K562 (cell line): ENCODE results near the gene SLC25A10. TPM values are rescaled to one million over a fixed set of nuclear protein-coding genes. Genes with fewer than 3 reads are reported as not detected.

Experiments
- ATF6 ChIP-seq: sonication (generic); formaldehyde crosslinking; IDR thresholded peaks from 2 replicates; pipeline ENCODE4 v1.4.0; 2020; ENCODE audit warnings: mild to moderate bottlenecking, missing genetic modification reagents
- ATF7 ChIP-seq: fragments of 450-650 bp; IDR thresholded peaks from 2 replicates; pipeline ENCODE4 v1.7.1; 2014; ENCODE audit warnings: mild to moderate bottlenecking, moderate library complexity
- CREM ChIP-seq: IDR thresholded peaks from 2 replicates; pipeline ENCODE4 v1.6.1; 2014; ENCODE audit warnings: antibody characterized with exemption, low read depth
- CTCF ChIP-seq, 3 experiments: IDR thresholded peaks in 2 of 3; conservative IDR thresholded peaks in 1 of 3; 2 replicates each; pipeline ENCODE4 v1.5.1; 2011 to 2012; ENCODE audit warnings: low read length in 3 of 3, mild to moderate bottlenecking in 3 of 3, control low read depth in 2 of 3, improper control_type of control experiment in 1 of 3, inconsistent platforms in 1 of 3, low read depth in 1 of 3, mixed read lengths in 1 of 3, moderate library complexity in 1 of 3; ENCODE audit not compliant: insufficient read depth in 2 of 3
- CXXC5 ChIP-seq: fragments of 250-450 bp; sonication (Bioruptor Pico); IDR thresholded peaks from 2 replicates; pipeline ENCODE4 v1.8.0; 2022; ENCODE audit warnings: inconsistent platforms, mild to moderate bottlenecking, moderate library complexity
- ELF4 ChIP-seq: fragments of 450-650 bp; formaldehyde crosslinking; IDR thresholded peaks from 2 replicates; pipeline ENCODE4 v1.4.0; 2022; ENCODE audit warnings: missing genetic modification characterization
- FOSL1 ChIP-seq: fragments of 200-800 bp; sonication (Bioruptor generic); conservative IDR thresholded peaks from 2 replicates; pipeline ENCODE4 v1.6.1; 2016; ENCODE audit warnings: missing genetic modification characterization, missing compliant biosample characterization
- HOMEZ ChIP-seq: fragments of 250-450 bp; sonication (Bioruptor Pico); IDR thresholded peaks from 2 replicates; pipeline ENCODE4 v1.4.0; 2020; ENCODE audit warnings: mild to moderate bottlenecking, moderate library complexity
- LCOR ChIP-seq: sonication (generic); formaldehyde crosslinking; IDR thresholded peaks from 2 replicates; pipeline ENCODE4 v1.8.0; 2022; ENCODE audit warnings: mild to moderate bottlenecking, missing genetic modification reagents
- NONO ChIP-seq, 2 experiments: fragments of 200-400 bp in 1 of 2; fragments of 450-650 bp in 1 of 2; formaldehyde crosslinking in 1 of 2; IDR thresholded peaks; 2 replicates each; pipeline ENCODE4 v1.6.1; 2017; ENCODE audit warnings: low read depth in 2 of 2, mild to moderate bottlenecking in 2 of 2, moderate library complexity in 2 of 2, low read length in 1 of 2
- SIN3B ChIP-seq: fragments of 450-650 bp; IDR thresholded peaks from 2 replicates; pipeline ENCODE4 v1.6.1; 2017; ENCODE audit warnings: low read depth, mild to moderate bottlenecking, moderate library complexity
- SMAD3 ChIP-seq: fragments of 450-650 bp; formaldehyde crosslinking; conservative IDR thresholded peaks from 2 replicates; pipeline ENCODE4 v1.4.0; 2020; ENCODE audit warnings: mild to moderate bottlenecking
- THRB ChIP-seq: fragments of 450-650 bp; formaldehyde crosslinking; conservative IDR thresholded peaks from 2 replicates; pipeline ENCODE4 v1.4.0; 2022; ENCODE audit warnings: mild to moderate bottlenecking, missing genetic modification characterization
- ZC3H4 ChIP-seq: sonication (generic); formaldehyde crosslinking; IDR thresholded peaks from 2 replicates; pipeline ENCODE4 v1.9.0; 2021; ENCODE audit warnings: missing genetic modification reagents, borderline replicate concordance
- ZFP91 ChIP-seq: sonication (generic); formaldehyde crosslinking; IDR thresholded peaks from 2 replicates; pipeline ENCODE4 v1.8.0; 2022; ENCODE audit warnings: mild to moderate bottlenecking, missing genetic modification reagents
- ZNF232 ChIP-seq: sonication (generic); formaldehyde crosslinking; IDR thresholded peaks from 2 replicates; pipeline ENCODE4 v1.8.0; 2022; ENCODE audit warnings: mild to moderate bottlenecking, missing genetic modification reagents
- ZNF785 ChIP-seq: fragments of 250-450 bp; sonication (Bioruptor Pico); IDR thresholded peaks from 2 replicates; pipeline ENCODE4 v1.4.0; 2020; ENCODE audit warnings: mild to moderate bottlenecking
- polyA plus RNA-seq, 8 experiments: library from polyadenylated mRNA; depleted of rRNA in 4 of 8; stranded (reverse) in 5 of 8; unstranded in 3 of 8; fragments of >200 nt; fragmentation: Nextera tagmentation in 2 of 8; fragmentation: Illumina TruSeq in 1 of 8; extraction: Ambion mirVana in 2 of 8; extraction: Trizol in 1 of 8; gene quantifications; 2 replicates each; pipeline versions ENCODE4 v1.2.1 to v1.2.3, GENCODE V29; 2011 to 2014; ENCODE audit warnings: inconsistent platforms in 1 of 8, missing spikeins in 1 of 8
- total RNA-seq, 7 experiments: library from RNA; depleted of rRNA in 6 of 7; stranded (reverse); fragments of >200 nt in 6 of 7; fragmentation: Illumina TruSeq in 2 of 7; extraction: Trizol in 2 of 7; gene quantifications; 2 replicates each; pipeline versions ENCODE4 v1.2.1 to v1.2.3, GENCODE V29; 2011 to 2021; ENCODE audit warnings: low replicate concordance in 1 of 7

Gene SLC25A10
- total and polyA plus RNA-seq, 9 of the 15 experiments (the other 6 are each of a cell fraction or from before 2014, with no cell fraction given) = 0.10 to 85.6 (median 34.3) TPM

DNA sequence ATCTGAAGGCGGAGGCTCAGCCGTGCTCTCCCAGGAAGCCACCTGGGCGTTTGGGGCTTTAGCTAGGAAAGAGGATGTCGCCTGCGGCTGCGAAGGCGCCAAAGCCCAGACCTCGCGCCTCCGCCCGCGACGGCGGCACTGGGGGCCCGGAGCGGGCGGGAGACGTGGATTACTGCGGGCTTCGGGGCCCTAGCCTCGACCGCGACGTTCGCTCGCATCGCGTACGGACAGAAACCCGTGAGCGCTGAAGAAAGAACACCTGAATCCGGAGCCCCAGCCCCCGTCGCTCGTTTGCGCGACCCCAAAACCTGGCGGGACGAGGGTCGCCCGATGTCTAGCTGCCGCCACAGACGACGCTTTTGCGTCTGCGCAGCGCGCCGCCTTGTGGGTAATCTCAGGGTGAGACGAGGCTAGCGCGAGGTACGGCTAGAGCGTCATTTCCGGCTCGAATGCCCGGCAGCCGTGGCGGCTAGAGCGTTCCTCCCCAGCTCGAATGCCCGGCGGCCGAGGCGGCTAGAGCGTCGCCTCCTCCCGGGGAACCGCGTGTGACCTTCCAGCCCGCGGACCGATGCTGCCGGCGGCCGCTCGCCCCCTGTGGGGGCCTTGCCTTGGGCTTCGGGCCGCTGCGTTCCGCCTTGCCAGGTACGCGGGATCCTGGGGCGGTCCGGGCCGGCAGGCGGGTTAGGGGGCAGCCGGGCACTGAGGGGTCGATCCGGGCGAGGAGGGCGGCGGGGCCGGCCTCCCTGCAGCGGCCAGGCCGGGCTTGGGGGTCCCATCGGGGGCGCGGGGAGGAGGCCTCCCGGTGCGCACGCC lies 8.9 kb upstream of the SLC25A10 start, which contains the start of gene MRPL12 (continued):
- TF ChIP-seq HOMEZ (CRISPR knock-in tag) (no peak), ATF7 (peak; percentile 85), CREM (peak; percentile 97), ATF6 (CRISPR knock-in tag) (0 out of 2 replicates have a peak, but pooled peaks have one; percentile 18), SIN3B (peak; percentile 82), LCOR (CRISPR knock-in tag) (peak; percentile 74; the same call in 1 of the 2 replicates), ZFP91 (CRISPR knock-in tag) (no peak), ZC3H4 (CRISPR knock-in tag) (no peak), SMAD3 (CRISPR knock-in tag) (0 out of 2 replicates have a peak, but pooled peaks have one; percentile 27), ZNF785 (CRISPR knock-in tag) (no peak), CTCF (IDR thresholded peaks at IDR 0.05 in 2 of 3, conservative IDR thresholded peaks at IDR 0.05 in 1 of 3; ENCODE audit: insufficient read depth in 2 of 3, low read depth in 1 of 3, low read length in 3 of 3) (peak in 1 of 3 experiments; percentile 14; a peak in 1 of 6 replicates), ELF4 (CRISPR knock-in tag) (no peak), CXXC5 (CRISPR knock-in tag) (peak; percentile 88), ZNF232 (CRISPR knock-in tag) (0 out of 2 replicates have a peak, but pooled peaks have one; percentile 55), FOSL1 (no peak; the same call in 1 of the 2 replicates), THRB (CRISPR knock-in tag) (no peak), NONO (IDR thresholded peaks at IDR 0.05; ENCODE audit: low read depth in 2 of 2, low read length in 1 of 2) (peak; percentile 74 to 87; a peak in 3 of 4 replicates)
